ENCODE data around the gene KRTAP21-2. TPM values are rescaled to one million over a fixed set of nuclear protein-coding genes. Genes with fewer than 3 reads are reported as not detected.

Gene KRTAP21-2
- total RNA-seq, 1 experiment from 2014 or later = not detected

- Histone ChIP-seq H4K5ac (ENCODE audit: insufficient read length, low read depth, low read length) (no peak overlapping the region), H3K9ac (ENCODE audit: extremely low read depth, insufficient read length, low read length) (no peak overlapping the region), H3K79me1 (ENCODE audit: insufficient read depth, low read depth, low read length, poor library complexity, severe bottlenecking) (no peaks in the 10 kb centered on the region), H2AK5ac (ENCODE audit: insufficient read length, low read length) (no peak overlapping the region), H3K27me3 (ENCODE audit: insufficient read depth, low read length) (no peaks in the 10 kb centered on the region), H2AFZ (ENCODE audit: low read length) (no peak overlapping the region), H3K23ac (ENCODE audit: insufficient read length, low read depth, low read length) (no peak overlapping the region), H3K23me2 (ENCODE audit: insufficient read length, low read depth, low read length, poor library complexity, severe bottlenecking) (no peaks in the 10 kb centered on the region), H2BK12ac (ENCODE audit: insufficient read length, low read depth, low read length) (no peak overlapping the region), H2BK120ac (ENCODE audit: low read depth, low read length, poor library complexity, severe bottlenecking) (no peak overlapping the region), H3T11ph (ENCODE audit: low read length) (no peak overlapping the region), H3K9me3 (ENCODE audit: control insufficient read depth, low read depth, low read length) (no peaks in the 10 kb centered on the region), H3K4me1 (ENCODE audit: insufficient read depth, low read length) (no peaks in the 10 kb centered on the region), H3K27ac (ENCODE audit: insufficient read length, low read depth, low read length) (no peak overlapping the region), H3K4me2 (ENCODE audit: insufficient read depth, insufficient read length, low read length) (no peak overlapping the region), H4K20me1 (ENCODE audit: control insufficient read depth, insufficient read depth, insufficient read length) (no peaks in the 10 kb centered on the region), H3K18ac (ENCODE audit: insufficient read length, low read depth, low read length) (no peak overlapping the region), H3K56ac (ENCODE audit: insufficient read length, low read depth, low read length) (no peak overlapping the region), H4K91ac (ENCODE audit: insufficient read length, low read depth, low read length) (no peak overlapping the region), H3K79me2 (ENCODE audit: insufficient read depth, low read length) (no peaks in the 10 kb centered on the region), H2BK15ac (ENCODE audit: low read depth, low read length) (no peak overlapping the region), H2BK5ac (ENCODE audit: insufficient read length, low read length) (no peak overlapping the region), H2BK20ac (ENCODE audit: low read depth, low read length, poor library complexity, severe bottlenecking) (no peak overlapping the region), H4K8ac (replicated peaks; ENCODE audit: insufficient read length, low read depth, low read length) (no peak overlapping the region), H3K4ac (ENCODE audit: low read depth, low read length) (no peak overlapping the region), H3K14ac (ENCODE audit: insufficient read depth, low read length) (no peak overlapping the region)
- DNase-seq = no peak
- no peak overlapping the region for H3K4me3 Mint-ChIP-seq
- TF ChIP-seq CTCF (conservative IDR thresholded peaks at IDR 0.05) = no peak
- H3K4me1 Mint-ChIP-seq = no peaks in the 10 kb centered on the region
- peaks cover 0 to 7% (median 0%) of the 10 kb centered on the region in 3 experiments; a peak in 2 of 7 replicates for H3K36me3 Mint-ChIP-seq (ENCODE audit: insufficient read depth in 1 of 3, low read depth in 3 of 3)
- WGBS (ENCODE audit: extremely low coverage, insufficient read length, low lambda C conversion rate) = no CpG with 5 or more reads among the region's 2 CpGs
- no peak overlapping the region for H3K27ac Mint-ChIP-seq
- peaks cover 1% of the 10 kb centered on the region; the same call in 1 of the 2 replicates for H3K27me3 Mint-ChIP-seq (ENCODE audit: low read depth)
- H3K9me3 Mint-ChIP-seq = peaks cover 0 to 8% of the 10 kb centered on the region in 2 experiments; a peak in 2 of 5 replicates
Measured at GRCh38 chr21:30793581-30794314, 46.7 kb upstream of the KRTAP21-2 start.
